Neural cell (in vitro differentiated cells): ENCODE measurements around the gene WDR91. TPM values are rescaled to one million over a fixed set of nuclear protein-coding genes. Genes with fewer than 3 reads are reported as not detected.

Experiments used
- H2AFZ ChIP-seq: fragments of 200-600, 300-800 bp; sonication (generic), shearing (Covaris generic); 2 replicates; pipeline ENCODE4 v1.6.0; 2014; ENCODE audit warnings: low read depth, mild to moderate bottlenecking, antibody characterized with exemption, low read length, moderate library complexity
- H3F3A ChIP-seq: fragments of 200-600 bp; shearing (Covaris generic); 2 replicates; pipeline ENCODE4 v1.6.1; 2016; ENCODE audit warnings: mild to moderate bottlenecking, moderate library complexity, mixed read lengths, antibody characterized with exemption, low read length; ENCODE audit not compliant: insufficient read depth, poor library complexity, severe bottlenecking
- H3K27ac ChIP-seq: fragments of 200-600, 300-800 bp; sonication (generic), shearing (Covaris generic); 2 replicates; pipeline ENCODE4 v1.5.1; 2014; ENCODE audit warnings: mild to moderate bottlenecking, low read length, moderate library complexity
- H3K27me3 ChIP-seq: fragments of 300-800, 200-600 bp; sonication (generic), shearing (Covaris generic); 2 replicates; pipeline ENCODE4 v1.6.0; 2014; ENCODE audit warnings: mild to moderate bottlenecking, low read depth, low read length, moderate library complexity; ENCODE audit not compliant: insufficient read depth
- H3K36me3 ChIP-seq: fragments of 300-800, 200-600 bp; sonication (generic), shearing (Covaris generic); 2 replicates; pipeline ENCODE4 v1.5.1; 2014; ENCODE audit warnings: mild to moderate bottlenecking, antibody characterized with exemption, low read length, moderate library complexity; ENCODE audit not compliant: insufficient read depth
- H3K4me2 ChIP-seq: fragments of 300-800, 200-600 bp; sonication (generic), shearing (Covaris generic); 2 replicates; pipeline ENCODE4 v1.6.0; 2014; ENCODE audit warnings: mild to moderate bottlenecking, low read length
- H3K4me3 ChIP-seq: fragments of 300-800, 200-600 bp; sonication (generic), shearing (Covaris generic); 2 replicates; pipeline ENCODE4 v1.5.1; 2014; ENCODE audit warnings: mild to moderate bottlenecking, low read length, moderate library complexity
- H3K79me2 ChIP-seq: fragments of 200-600 bp; shearing (Covaris generic); replicated peaks from 2 replicates; pipeline ENCODE4 v1.6.0; 2014; ENCODE audit warnings: mild to moderate bottlenecking, low read length, moderate library complexity; ENCODE audit not compliant: insufficient read depth
- H3K9ac ChIP-seq: fragments of 300-800, 200-600 bp; sonication (generic), shearing (Covaris generic); 2 replicates; pipeline ENCODE4 v1.6.1; 2016; ENCODE audit warnings: mild to moderate bottlenecking, low read length, mixed read lengths
- H3K9me2 ChIP-seq: fragments of 200-600 bp; shearing (Covaris generic); 2 replicates; pipeline ENCODE4 v1.6.1; 2016; ENCODE audit warnings: mild to moderate bottlenecking, low read length, mixed read lengths; ENCODE audit not compliant: insufficient read depth
- H3K9me3 ChIP-seq: fragments of 200-600, 300-800 bp; sonication (generic), shearing (Covaris generic); 2 replicates; pipeline ENCODE4 v1.6.1; 2016; ENCODE audit warnings: mild to moderate bottlenecking, mixed run types, low read length, moderate library complexity, mixed read lengths
- H4K20me1 ChIP-seq: fragments of 200-600 bp; shearing (Covaris generic); 2 replicates; pipeline ENCODE4 v1.6.1; 2016; ENCODE audit warnings: mild to moderate bottlenecking, mixed run types; ENCODE audit not compliant: insufficient read depth
- CTCF ChIP-seq: fragments of 450-650 bp; IDR thresholded peaks from 2 replicates; pipeline ENCODE4 v1.5.1; 2014; ENCODE audit warnings: antibody characterized with exemption, mild to moderate bottlenecking, moderate library complexity; ENCODE audit not compliant: poor library complexity, severe bottlenecking
- EP300 ChIP-seq: fragments of 450-650 bp; conservative IDR thresholded peaks from 2 replicates; pipeline ENCODE4 v1.6.1; 2014; ENCODE audit warnings: antibody characterized with exemption, mild to moderate bottlenecking, moderate library complexity; ENCODE audit not compliant: poor library complexity, severe bottlenecking
- EZH2 ChIP-seq: fragments of 200-600, 300-800 bp; shearing (Covaris generic), sonication (generic); IDR thresholded peaks from 2 replicates; pipeline ENCODE4 v1.6.1; 2014; ENCODE audit warnings: antibody characterized with exemption, low read length, borderline replicate concordance, mild to moderate bottlenecking; ENCODE audit not compliant: insufficient read depth, poor library complexity, severe bottlenecking
- MXI1 ChIP-seq: fragments of 450-650 bp; conservative IDR thresholded peaks from 2 replicates; pipeline ENCODE4 v1.6.1; 2014; ENCODE audit warnings: antibody characterized with exemption, mild to moderate bottlenecking; ENCODE audit not compliant: poor library complexity, severe bottlenecking
- POLR2AphosphoS5 ChIP-seq: IDR thresholded peaks from 2 replicates; pipeline ENCODE4 v1.6.1; 2012
- RAD21 ChIP-seq: fragments of 450-650 bp; conservative IDR thresholded peaks from 2 replicates; pipeline ENCODE4 v1.6.1; 2014; ENCODE audit warnings: antibody characterized with exemption, mild to moderate bottlenecking, moderate library complexity
- REST ChIP-seq: IDR thresholded peaks from 2 replicates; pipeline ENCODE4 v1.6.1; 2012; ENCODE audit warnings: borderline replicate concordance
- SMC3 ChIP-seq: fragments of 450-650 bp; conservative IDR thresholded peaks from 2 replicates; pipeline ENCODE4 v1.6.1; 2014; ENCODE audit warnings: antibody characterized with exemption, mild to moderate bottlenecking, moderate library complexity; ENCODE audit not compliant: poor library complexity
- TAF1 ChIP-seq: IDR thresholded peaks from 2 replicates; pipeline ENCODE4 v1.6.1; 2012; ENCODE audit warnings: low read depth
- polyA plus RNA-seq: library from polyadenylated mRNA; depleted of rRNA; stranded (reverse); fragments of >200 nt; gene quantifications from 2 replicates; pipeline ENCODE4 v1.2.3, GENCODE V29; 2014

The WDR91 gene
- polyA plus RNA-seq, 1 donor from 2014 or later = 17.7 TPM

DNA sequence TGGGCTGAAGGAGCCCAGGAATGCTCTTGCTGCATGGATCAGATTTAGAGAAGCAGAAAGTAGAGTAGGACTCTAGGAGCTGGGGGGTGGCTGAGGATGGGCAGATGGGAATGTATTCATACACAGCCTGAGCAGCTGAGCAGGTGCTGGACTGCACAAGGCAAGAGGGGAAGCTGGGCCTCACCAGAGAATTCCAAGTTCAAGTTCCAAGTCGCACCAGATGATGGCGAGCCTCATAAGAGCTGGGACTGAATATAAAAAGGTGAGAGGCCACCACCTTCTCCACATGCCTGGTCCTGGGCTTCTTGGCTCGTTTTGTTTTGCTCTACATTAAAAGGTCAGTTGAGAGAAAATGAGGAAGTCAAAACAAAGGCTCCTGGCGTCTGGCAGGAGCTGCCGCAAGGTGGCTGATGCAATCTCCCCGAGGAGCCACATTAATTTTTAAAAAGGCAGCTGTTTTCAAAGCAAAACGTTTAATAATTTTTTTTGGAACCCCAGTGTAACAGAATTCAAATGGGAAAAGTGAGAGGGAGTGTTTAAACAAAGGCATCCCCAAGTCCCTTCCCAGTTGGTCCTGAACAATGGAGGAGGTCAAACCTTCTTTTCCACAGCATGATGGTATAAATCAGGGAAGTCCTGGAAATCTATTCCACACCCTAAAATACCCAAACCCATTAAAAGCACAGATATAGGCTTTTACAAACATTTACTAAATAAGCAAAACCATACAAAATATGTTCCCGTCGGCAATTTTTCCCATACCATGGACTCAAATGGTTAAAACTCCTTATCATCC lies 50.3 kb downstream of the WDR91 start:
- Histone ChIP-seq H2AFZ (no peak overlapping the region), H3K4me2 (no peak overlapping the region), H3K9ac (no peak overlapping the region), H3K9me3 (peaks cover 6% of the 10 kb centered on the region), H3K27me3 (no peaks in the 10 kb centered on the region), H3K9me2 (no peaks in the 10 kb centered on the region), H3K4me3 (no peak overlapping the region), H3K79me2 (no peaks in the 10 kb centered on the region), H3K27ac (no peak overlapping the region), H3F3A (no peaks in the 10 kb centered on the region), H4K20me1 (no peaks in the 10 kb centered on the region), H3K36me3 (no peaks in the 10 kb centered on the region)
- TF ChIP-seq POLR2AphosphoS5 (no peak), REST (no peak), MXI1 (no peak), EZH2 (no peak), SMC3 (no peak), TAF1 (no peak), CTCF (no peak), RAD21 (no peak), EP300 (no peak)

GRCh38 chr7:135160098-135160857 lies 51.0 kb downstream of the WDR91 start:
- Histone ChIP-seq H3K4me2 (no peak overlapping the region), H2AFZ (no peak overlapping the region), H3K4me3 (no peak overlapping the region), H3K27me3 (no peaks in the 10 kb centered on the region), H3K9ac (no peak overlapping the region), H3K9me3 (peaks cover 6% of the 10 kb centered on the region), H3K36me3 (no peaks in the 10 kb centered on the region), H3F3A (no peaks in the 10 kb centered on the region), H3K79me2 (no peaks in the 10 kb centered on the region), H3K9me2 (no peaks in the 10 kb centered on the region), H4K20me1 (no peaks in the 10 kb centered on the region), H3K27ac (no peak overlapping the region)
- no peak for TF ChIP-seq EZH2
- TF ChIP-seq TAF1 = no peak
- no peak for TF ChIP-seq CTCF
- no peak for TF ChIP-seq POLR2AphosphoS5
- TF ChIP-seq EP300 = no peak
- TF ChIP-seq SMC3 = no peak
- TF ChIP-seq MXI1 = no peak
- TF ChIP-seq RAD21 = no peak
- no peak for TF ChIP-seq REST
